GM21576 (cell line): ENCODE data around the gene MPP7.

ENCODE experiments used
- ATAC-seq: cut with Tn5 transposase; IDR thresholded peaks from one replicate; pipeline ENCODE4 v1.9.1; 2021; ENCODE audit warnings: mild to moderate bottlenecking, moderate library complexity; ENCODE audit not compliant: unreplicated experiment

Gene MPP7

GRCh38 chr10:28307267-28307666 is 4.4 kb upstream of the MPP7 start:
- no peak for ATAC-seq

GRCh38 chr10:28305553-28305952 is 2.7 kb upstream of the MPP7 start:
- no peak for ATAC-seq

GRCh38 chr10:28304032-28304571 is 1.2 kb upstream of the MPP7 start:
- ATAC-seq = no peak

- ATAC-seq = no peak
These were observed 739 bp downstream of the MPP7 start for GRCh38 chr10:28302012-28302637.

- ATAC-seq = no peak
These were observed 2.8 kb downstream of the MPP7 start for GRCh38 chr10:28300027-28300426.

- no peak for ATAC-seq
These were observed 3.9 kb downstream of the MPP7 start for GRCh38 chr10:28298951-28299350.

- ATAC-seq = no peak
These were observed 6.8 kb downstream of the MPP7 start for GRCh38 chr10:28296023-28296422.

GRCh38 chr10:28295336-28295735 is 7.5 kb downstream of the MPP7 start:
- ATAC-seq = no peak

GRCh38 chr10:28294809-28295208 is 8.1 kb downstream of the MPP7 start:
- ATAC-seq = no peak

- no peak for ATAC-seq
These were observed 8.7 kb downstream of the MPP7 start for GRCh38 chr10:28294169-28294532.

GRCh38 chr10:28293236-28294168 is 9.4 kb downstream of the MPP7 start:
- ATAC-seq = no peak

- no peak for ATAC-seq
These were observed 11.0 kb downstream of the MPP7 start for GRCh38 chr10:28291881-28292297.

GRCh38 chr10:28285816-28286215 is 17.0 kb downstream of the MPP7 start:
- ATAC-seq = no peak

- no peak for ATAC-seq
These were observed 18.7 kb downstream of the MPP7 start for GRCh38 chr10:28284126-28284525.

GRCh38 chr10:28283251-28283650 is 19.6 kb downstream of the MPP7 start:
- no peak for ATAC-seq

GRCh38 chr10:28282336-28282735 is 20.5 kb downstream of the MPP7 start:
- ATAC-seq = no peak

- no peak for ATAC-seq
These were observed 21.0 kb downstream of the MPP7 start for GRCh38 chr10:28281726-28282315.

GRCh38 chr10:28280652-28281051 is 22.2 kb downstream of the MPP7 start:
- no peak for ATAC-seq

- ATAC-seq = no peak
These were observed 23.0 kb downstream of the MPP7 start for GRCh38 chr10:28279878-28280277.

- no peak for ATAC-seq
These were observed 24.0 kb downstream of the MPP7 start for GRCh38 chr10:28278842-28279241.

GRCh38 chr10:28276384-28276783 is 26.5 kb downstream of the MPP7 start:
- ATAC-seq = no peak

- no peak for ATAC-seq
These were observed 28.4 kb downstream of the MPP7 start for GRCh38 chr10:28274475-28274874.
